ENCODE data around the gene GALNT2.

Gene GALNT2

GRCh38 chr1:230237805-230238204 is 170.8 kb downstream of the GALNT2 start:
- H3K36me3 ChIP-seq: peaks cover 4% of the 10 kb centered on the region
- no peak for TF ChIP-seq CTCF (IDR thresholded peaks at IDR 0.05; ENCODE audit: low read depth, low read length)

GRCh38 chr1:230240446-230241086 is 173.5 kb downstream of the GALNT2 start:
- Histone ChIP-seq H3K27me3 (ENCODE audit: insufficient read depth, low read depth, severe bottlenecking) (no peaks in the 10 kb centered on the region), H3K4me3 (ENCODE audit: low read depth, low read length) (no peak overlapping the region), H3K36me3 (peaks cover 5% of the 10 kb centered on the region), H3K27ac (no peak overlapping the region), H3K9me3 (ENCODE audit: severe bottlenecking) (no peaks in the 10 kb centered on the region)
- TF ChIP-seq CTCF (IDR thresholded peaks at IDR 0.05; ENCODE audit: low read depth, low read length): no peak
- no peak for DNase-seq

More at GRCh38 chr1:230237805-230238204, 170.8 kb downstream of the GALNT2 start:
- no peak overlapping the region for H3K27ac ChIP-seq
- H3K27me3 ChIP-seq (ENCODE audit: insufficient read depth, low read depth, severe bottlenecking): no peaks in the 10 kb centered on the region
- DNase-seq: no peak
- no peak overlapping the region for H3K4me3 ChIP-seq (ENCODE audit: low read depth, low read length)
- H3K9me3 ChIP-seq (ENCODE audit: severe bottlenecking): no peaks in the 10 kb centered on the region

GRCh38 chr1:230242326-230242725 is 175.3 kb downstream of the GALNT2 start:
- H3K4me3 ChIP-seq (ENCODE audit: low read depth, low read length): no peak overlapping the region
- peaks cover 14% of the 10 kb centered on the region for H3K36me3 ChIP-seq
- H3K27me3 ChIP-seq (ENCODE audit: insufficient read depth, low read depth, severe bottlenecking): no peaks in the 10 kb centered on the region
- no peak for DNase-seq
- H3K27ac ChIP-seq: no peak overlapping the region
- H3K9me3 ChIP-seq (ENCODE audit: severe bottlenecking): no peaks in the 10 kb centered on the region
- no peak for TF ChIP-seq CTCF (IDR thresholded peaks at IDR 0.05; ENCODE audit: low read depth, low read length)

- Histone ChIP-seq H3K36me3 (peaks cover 14% of the 10 kb centered on the region), H3K4me3 (ENCODE audit: low read depth, low read length) (no peak overlapping the region), H3K27me3 (ENCODE audit: insufficient read depth, low read depth, severe bottlenecking) (no peaks in the 10 kb centered on the region), H3K9me3 (ENCODE audit: severe bottlenecking) (no peaks in the 10 kb centered on the region), H3K27ac (no peak overlapping the region)
- no peak for TF ChIP-seq CTCF (IDR thresholded peaks at IDR 0.05; ENCODE audit: low read depth, low read length)
- DNase-seq: no peak
Measured at GRCh38 chr1:230243146-230243545, 176.1 kb downstream of the GALNT2 start.

- Histone ChIP-seq H3K9me3 (ENCODE audit: severe bottlenecking) (no peaks in the 10 kb centered on the region), H3K27me3 (ENCODE audit: insufficient read depth, low read depth, severe bottlenecking) (no peaks in the 10 kb centered on the region), H3K4me3 (ENCODE audit: low read depth, low read length) (no peak overlapping the region), H3K27ac (no peak overlapping the region), H3K36me3 (peaks cover 14% of the 10 kb centered on the region)
- DNase-seq: no peak
- TF ChIP-seq CTCF (IDR thresholded peaks at IDR 0.05; ENCODE audit: low read depth, low read length): no peak
Measured at GRCh38 chr1:230243583-230244353, 176.7 kb downstream of the GALNT2 start.
